Right ventricle myocardium inferior (tissue), 1 donor: ENCODE results near the gene YJEFN3. TPM values are rescaled to one million over a fixed set of nuclear protein-coding genes. Genes with fewer than 3 reads are reported as not detected.

ENCODE experiments used
- ATAC-seq: fragments of 200-7000 bp; cut with Tn5 transposase; one replicate; pipeline ENCODE4 v1.9.1; 2020; ENCODE audit warnings: mild to moderate bottlenecking, moderate library complexity
- DNase-seq: peaks from one replicate; pipeline ENCODE4 v3.0.0; 2021; ENCODE audit errors: missing footprints
- intact Hi-C: fragments of 100-400 bp; cut with DNase I; formaldehyde crosslinking; loops from one replicate; pipeline ENCODE4 v1.11.0; 2022
- total RNA-seq: library from RNA; stranded (reverse); fragmentation: NEBNext Ultra II Directional; extraction: Animal tissue kit (Norgen Biotek cat#: 25700); gene quantifications from one replicate; pipeline ENCODE4 v1.2.1, GENCODE V29; 2021
- donor health status: DM: no; HTN: yes; CAD: no; lungs with severe emphysema.

YJEFN3 gene
- total RNA-seq, 1 donor from 2014 or later = 6.5 TPM

DNA sequence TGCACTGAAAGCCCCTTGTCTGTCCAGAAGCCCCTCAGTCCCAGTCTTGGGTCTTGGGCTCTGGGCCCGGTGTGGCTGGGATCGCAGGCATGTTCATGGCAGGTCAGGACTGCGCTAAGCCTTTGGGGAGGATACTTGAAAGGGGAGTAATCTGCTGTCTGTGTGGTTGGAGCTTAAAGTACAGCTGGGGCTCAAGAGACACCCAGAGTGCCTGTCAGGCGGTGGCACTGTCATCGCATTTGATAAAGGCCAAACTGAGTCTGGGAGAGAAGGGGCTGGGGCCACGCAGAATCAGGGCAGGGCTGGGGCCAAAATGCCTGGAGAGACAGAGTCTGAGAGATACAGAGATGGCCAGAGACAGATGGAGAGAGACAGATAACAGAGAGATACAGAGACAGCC lies 5.1 kb downstream of the YJEFN3 start:
- DNase-seq (no peak), ATAC-seq (no peak)
- intact Hi-C loops = loop anchor here (2.0 kb wide), 3 partner anchors 13 to 425 kb away; partner anchors contain the start of gene GMIP

DNA sequence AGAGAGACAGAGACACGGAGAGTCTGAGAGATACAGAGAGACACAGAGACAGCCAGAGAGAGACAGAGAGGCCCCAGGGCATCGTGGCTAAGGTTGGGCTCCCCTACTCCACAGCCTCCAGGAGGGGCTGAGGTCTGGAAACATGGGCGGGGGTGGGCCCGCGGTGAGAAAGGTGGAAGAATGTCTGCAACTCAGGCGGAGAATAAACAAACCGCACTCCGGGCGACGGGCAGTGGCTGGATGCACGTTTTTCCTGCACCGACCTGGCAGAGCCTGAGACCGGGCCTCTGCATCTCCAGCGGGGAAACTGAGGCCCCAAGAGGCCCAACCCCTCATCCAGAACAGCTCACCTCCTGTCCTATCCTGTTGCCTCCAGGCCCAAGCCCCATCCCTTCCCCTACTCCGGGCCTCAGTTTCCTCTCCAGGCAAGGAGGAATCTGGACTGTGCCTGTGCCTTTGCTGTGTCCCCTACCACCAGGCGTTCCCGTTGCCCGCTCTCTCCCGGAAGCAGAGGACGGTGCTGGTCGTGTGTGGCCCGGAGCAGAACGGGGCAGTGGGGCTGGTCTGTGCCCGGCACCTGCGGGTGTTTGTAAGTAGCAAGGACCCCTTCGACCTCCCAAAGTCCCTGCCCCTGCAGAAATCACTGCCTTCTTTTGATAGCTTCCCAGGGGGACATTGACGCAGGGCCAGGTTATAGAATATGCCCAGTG lies 6.0 kb downstream of the YJEFN3 start:
- ATAC-seq = no peak
- intact Hi-C loops = no loop called here
- no peak for DNase-seq

DNA sequence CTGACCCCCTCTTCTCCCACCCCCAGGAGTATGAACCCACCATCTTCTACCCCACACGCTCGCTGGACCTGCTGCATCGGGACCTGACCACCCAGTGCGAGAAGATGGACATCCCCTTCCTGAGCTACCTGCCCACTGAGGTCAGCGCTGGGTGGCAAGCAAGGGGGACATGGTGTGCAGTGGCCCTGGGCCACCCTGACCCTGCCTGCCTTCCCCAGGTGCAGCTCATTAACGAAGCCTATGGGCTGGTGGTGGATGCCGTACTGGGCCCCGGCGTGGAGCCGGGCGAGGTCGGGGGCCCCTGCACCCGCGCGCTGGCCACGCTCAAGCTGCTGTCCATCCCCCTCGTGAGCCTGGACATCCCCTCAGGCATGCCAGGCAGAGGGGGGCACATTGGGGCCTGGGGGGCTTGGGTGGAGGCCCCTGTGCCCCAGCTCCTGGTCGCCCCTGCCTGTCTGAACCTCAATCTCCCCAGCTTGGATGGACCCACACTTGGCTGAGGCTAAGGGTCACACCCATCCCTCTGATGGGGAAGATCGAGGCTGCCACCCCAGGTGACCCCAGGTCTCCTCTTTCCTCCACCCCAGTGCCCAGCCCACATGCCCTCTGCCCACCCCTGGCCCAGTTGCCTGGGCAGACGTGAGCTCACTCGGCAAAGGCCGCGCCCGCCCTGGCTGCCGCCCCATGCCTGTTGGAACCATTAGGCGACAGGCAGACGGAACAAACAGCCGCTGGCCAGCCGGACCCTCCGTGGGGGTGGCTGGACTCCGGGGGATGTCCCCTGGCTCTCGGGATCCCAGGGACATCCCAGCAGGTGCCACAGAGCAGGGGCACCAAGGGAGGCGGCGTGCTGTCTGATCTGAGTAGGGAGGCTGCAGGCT lies 6.8 kb downstream of the YJEFN3 start:
- ATAC-seq = no peak
- DNase-seq = no peak
- intact Hi-C loops = no loop called here

DNA sequence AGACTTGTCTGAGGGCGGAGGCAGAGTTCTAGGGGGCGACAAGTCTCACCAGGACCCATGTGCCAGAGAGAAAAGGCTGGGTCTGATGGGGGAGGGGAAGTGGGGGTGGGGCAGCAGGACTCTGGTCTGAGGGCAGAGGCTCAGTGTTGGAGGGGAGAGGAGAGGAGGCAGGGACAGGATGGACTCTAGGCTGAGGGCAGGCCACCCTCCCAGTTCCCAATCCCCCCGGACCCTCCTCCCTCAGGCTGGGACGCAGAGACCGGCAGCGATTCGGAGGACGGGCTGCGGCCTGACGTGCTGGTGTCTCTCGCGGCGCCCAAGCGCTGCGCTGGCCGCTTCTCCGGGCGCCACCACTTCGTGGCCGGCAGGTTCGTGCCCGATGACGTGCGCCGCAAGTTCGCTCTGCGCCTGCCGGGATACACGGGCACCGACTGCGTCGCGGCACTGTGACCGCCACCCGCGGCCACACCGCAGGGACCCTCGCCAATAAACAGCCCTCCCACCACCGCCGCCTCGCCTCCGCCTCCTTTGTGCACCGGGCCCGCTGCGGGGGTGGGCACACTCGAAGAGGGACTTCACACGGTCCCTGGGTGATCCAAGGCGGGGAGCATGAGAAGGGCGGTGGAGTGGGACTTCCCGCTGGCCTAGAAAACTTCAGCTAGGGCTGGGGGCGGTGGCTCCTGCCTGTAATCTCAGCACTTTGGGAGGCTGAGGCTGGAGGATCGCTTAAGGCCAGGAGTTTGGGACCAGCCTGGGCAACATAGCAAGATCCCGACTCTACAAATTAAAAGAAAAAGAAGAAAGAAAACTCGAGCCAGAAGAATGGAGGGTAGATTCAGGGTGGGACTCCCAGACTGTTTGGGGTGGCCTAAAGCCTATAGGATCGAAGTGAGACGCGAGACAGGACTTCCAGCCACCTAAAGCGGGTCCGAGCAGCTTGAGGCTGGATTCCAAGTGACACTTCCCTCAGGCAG lies 8.7 kb downstream of the YJEFN3 start:
- no peak for DNase-seq
- intact Hi-C loops = no loop called here
- no peak for ATAC-seq

DNA sequence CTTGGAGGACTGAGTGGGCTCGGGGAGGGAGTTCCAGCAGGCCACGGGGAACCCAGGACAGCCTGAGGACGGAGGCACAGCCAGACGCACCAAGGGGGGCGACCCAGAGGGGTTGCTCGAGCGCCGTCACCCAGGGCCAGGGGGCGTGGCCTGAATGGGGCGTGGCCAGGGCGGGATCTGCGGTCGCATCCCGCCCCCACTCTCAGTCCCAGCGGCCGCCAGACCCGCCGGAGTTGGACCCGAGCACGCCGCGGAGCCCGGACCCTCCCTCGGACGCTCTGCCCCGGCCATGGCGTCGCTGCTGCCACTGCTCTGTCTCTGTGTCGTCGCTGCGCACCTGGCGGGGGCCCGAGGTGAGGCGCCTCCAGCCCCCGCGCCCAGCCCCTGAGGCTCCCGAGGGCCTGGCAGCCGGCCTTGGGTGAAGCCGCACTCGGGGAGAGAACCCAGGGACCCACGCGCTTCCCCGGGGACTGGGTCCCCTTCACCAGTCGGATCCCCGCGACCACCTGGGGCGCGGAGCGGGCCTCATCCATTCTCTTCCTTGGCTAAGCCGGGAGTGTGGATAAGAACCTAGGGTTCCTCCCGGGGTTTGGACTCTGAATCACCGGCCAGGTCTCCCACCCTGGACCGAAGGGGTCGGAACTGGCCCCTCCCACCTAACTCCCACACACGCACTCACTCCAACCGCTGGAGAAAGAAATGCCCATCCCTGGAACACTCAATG lies 9.5 kb downstream of the YJEFN3 start, which contains the start of gene CILP2:
Gene CILP2, plus strand, starts transcription at position 205 of the 724 bp plus-strand sequence. Its CDS starts 85 bp downstream, at position 290.
- ATAC-seq (peak; percentile 35), DNase-seq (no peak)
- intact Hi-C loops = no loop called here

DNA sequence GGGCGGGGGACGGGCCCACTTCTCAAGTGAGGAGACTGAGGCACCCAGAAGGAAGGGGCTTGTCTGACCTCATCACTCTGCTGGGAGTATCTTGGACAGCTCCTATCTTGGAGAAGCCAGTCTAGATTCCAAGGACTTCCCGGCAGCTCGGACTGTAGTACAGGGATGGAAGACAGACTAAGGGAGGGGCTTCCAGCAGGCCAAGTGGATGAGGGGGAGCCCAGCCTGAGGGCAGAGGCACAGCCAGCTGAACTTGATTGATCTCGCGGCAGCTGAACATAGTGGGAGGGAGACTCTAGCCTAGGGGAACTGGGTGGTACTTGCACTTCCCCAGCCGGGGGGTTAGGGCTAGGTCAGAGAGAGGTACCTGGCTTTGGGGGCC lies 10.1 kb downstream of the YJEFN3 start:
- no peak for ATAC-seq
- DNase-seq = no peak
- intact Hi-C loops = no loop called here

DNA sequence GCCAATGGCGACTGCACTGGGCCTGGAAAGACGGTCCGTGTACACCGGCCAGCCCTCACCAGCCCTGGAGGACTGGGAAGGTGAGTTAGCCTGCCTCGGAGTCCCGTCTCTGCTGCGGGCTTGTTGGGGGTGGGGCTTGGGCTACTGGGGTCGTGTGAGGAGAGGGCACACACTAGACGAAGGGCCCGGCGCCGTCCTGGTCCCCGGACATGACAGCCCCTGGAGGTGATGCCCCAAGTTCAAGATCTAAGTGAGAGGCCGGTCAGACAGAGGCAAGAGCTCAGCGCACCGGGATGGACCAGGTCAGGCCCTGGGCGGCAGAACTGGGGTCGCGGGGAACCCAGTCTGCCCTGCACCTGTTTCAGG lies 11.0 kb downstream of the YJEFN3 start:
- ATAC-seq = no peak
- no peak for DNase-seq
- intact Hi-C loops = no loop called here

DNA sequence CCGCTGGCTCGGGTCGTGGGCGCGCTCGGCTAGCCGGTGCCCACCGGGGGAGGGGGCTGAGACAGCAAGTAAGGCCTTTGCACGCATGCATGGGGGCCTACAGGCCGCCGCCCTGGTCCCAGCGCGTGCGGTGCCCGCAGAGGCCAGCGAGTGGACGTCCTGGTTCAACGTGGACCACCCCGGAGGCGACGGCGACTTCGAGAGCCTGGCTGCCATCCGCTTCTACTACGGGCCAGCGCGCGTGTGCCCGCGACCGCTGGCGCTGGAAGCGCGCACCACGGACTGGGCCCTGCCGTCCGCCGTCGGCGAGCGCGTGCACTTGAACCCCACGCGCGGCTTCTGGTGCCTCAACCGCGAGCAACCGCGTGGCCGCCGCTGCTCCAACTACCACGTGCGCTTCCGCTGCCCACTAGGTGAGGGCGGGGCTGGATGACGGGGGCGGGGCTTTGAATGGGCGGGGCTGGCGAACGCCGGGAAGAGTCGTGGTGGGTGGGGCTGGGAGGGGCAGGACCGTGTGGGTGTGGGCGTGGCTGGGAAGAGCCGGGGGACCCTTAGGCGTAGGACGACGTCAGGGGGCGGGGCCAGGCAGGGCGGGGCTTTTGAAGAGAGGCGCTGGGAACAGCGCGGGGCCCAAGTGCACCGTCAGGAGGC lies 11.5 kb downstream of the YJEFN3 start:
- peak; percentile 37 for ATAC-seq
- intact Hi-C loops = no loop called here
- peak; percentile 88 for DNase-seq

DNA sequence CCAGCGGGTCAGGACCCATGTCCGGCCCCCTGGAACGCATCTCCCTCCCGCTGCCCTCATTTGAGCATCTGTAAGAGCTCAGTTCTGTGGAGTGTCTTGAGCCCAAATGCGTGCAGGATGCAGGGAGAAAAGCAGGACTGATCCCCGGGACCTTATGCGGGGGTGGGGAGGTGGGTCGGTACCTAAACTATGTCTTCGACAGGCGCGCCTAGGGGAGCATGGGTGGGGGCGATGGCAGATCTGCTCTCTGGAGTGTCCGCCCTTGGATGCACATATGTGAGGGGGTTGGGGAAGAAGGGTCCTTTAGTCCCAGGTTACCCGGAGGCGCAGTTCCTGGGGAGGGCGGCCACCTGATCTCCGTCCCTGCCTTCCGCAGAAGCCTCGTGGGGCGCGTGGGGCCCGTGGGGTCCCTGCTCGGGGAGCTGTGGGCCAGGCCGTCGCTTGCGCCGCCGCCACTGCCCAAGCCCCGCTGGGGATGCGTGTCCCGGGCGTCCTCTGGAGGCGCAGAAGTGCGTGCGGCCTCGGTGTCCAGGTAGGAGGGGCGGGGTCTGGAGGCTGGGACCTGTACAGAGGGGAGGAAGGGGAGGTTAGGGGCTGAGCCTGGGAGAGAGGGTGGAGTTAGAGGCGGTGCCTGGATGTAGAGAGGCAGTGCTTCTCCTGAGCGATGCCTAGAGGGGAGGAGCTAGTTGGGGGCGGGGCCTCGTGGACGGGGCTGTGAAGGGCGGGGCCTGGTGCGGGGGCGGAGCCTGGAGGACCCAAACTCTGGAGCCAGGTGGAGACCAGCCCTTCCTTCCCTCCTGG lies 12.2 kb downstream of the YJEFN3 start:
- no peak for DNase-seq
- intact Hi-C loops = no loop called here
- ATAC-seq = peak; percentile 23

DNA sequence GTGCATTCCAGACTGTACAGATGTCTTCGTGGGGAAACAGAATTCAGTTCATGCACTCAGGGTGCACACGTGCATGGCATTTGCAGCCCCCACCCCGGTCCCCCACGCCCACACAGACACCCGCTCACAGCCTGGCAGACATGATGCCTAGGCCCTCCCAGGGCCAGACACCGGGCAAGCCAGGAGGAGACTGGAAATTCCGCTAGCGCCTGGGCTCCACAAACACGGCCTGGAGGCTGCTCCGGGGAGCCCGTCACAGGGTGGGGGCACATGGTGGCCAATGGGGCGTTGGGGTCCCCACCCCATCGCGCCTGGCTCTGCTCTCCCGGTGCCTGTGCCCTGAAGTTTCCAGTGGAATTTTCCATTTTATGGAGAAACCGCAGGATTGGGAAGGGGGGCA lies 12.9 kb downstream of the YJEFN3 start:
- ATAC-seq (no peak), DNase-seq (no peak)
- intact Hi-C loops = no loop called here

DNA sequence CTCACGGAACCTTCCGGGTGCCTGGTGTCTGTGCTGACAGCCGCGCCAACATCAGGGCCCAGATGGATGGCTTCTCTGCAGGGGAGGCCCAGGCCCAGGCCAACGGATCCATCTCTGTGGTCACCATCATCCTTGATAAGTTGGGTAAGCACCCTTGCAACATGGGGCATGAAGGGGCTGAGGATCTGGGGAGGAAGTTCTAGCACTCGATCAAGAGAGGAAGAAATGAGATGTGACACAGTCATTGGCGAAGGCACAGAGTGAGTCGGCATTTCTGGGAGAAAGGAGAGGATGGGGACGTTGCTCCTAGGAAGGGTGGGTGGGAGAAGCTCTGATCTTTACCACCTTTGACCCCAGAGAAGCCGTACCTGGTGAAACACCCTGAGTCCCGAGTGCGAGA lies 13.8 kb downstream of the YJEFN3 start:
- no peak for DNase-seq
- ATAC-seq = no peak
- intact Hi-C loops = no loop called here

DNA sequence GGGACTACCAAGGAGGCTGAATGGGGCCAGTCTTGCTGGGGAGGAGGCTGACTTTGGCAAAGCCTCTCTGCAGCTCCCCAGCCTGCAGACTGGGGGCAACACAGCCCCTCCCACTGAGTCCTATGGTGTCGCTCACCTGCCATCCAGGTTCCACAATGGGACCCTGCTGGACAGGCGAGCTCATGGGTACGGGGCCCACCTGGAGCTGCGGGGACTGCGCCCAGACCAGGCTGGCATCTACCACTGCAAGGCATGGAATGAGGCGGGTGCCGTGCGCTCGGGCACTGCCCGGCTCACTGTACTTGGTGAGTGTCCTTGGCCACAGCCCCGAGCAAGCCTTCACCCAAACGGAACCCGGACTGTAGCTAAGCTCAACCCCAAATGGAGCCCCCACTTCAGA lies 14.4 kb downstream of the YJEFN3 start:
- intact Hi-C loops = no loop called here
- ATAC-seq = no peak
- DNase-seq = no peak

DNA sequence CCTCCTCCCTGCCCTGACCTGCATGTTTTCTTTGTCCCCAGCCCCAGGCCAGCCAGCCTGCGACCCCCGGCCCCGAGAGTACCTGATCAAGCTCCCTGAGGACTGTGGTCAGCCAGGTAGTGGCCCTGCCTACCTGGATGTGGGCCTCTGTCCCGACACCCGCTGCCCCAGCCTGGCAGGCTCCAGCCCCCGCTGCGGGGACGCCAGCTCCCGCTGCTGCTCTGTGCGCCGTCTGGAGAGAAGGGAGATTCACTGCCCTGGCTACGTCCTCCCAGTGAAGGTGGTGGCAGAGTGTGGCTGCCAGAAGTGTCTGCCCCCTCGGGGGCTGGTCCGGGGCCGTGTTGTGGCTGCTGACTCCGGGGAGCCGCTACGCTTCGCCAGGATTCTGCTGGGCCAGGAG lies 14.9 kb downstream of the YJEFN3 start:
- ATAC-seq (no peak), DNase-seq (no peak)
- intact Hi-C loops = no loop called here

DNA sequence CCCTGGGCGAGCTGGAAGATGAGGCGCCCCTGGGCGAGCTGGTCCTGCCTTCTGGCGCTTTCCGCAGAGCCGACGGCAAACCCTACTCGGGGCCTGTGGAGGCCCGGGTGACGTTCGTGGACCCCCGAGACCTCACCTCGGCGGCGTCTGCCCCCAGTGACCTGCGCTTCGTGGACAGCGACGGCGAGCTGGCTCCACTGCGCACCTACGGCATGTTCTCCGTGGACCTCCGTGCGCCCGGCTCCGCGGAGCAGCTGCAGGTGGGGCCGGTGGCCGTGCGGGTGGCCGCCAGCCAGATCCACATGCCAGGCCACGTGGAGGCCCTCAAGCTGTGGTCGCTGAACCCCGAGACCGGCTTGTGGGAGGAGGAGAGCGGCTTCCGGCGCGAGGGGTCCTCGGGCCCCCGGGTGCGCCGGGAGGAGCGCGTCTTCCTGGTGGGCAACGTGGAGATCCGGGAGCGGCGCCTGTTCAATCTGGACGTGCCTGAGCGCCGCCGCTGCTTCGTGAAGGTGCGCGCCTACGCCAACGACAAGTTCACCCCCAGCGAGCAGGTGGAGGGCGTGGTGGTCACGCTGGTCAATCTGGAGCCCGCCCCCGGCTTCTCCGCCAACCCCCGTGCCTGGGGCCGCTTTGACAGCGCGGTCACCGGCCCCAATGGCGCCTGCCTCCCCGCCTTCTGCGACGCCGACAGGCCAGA lies 15.7 kb downstream of the YJEFN3 start:
- intact Hi-C loops = no loop called here
- ATAC-seq (no peak), DNase-seq (no peak)

DNA sequence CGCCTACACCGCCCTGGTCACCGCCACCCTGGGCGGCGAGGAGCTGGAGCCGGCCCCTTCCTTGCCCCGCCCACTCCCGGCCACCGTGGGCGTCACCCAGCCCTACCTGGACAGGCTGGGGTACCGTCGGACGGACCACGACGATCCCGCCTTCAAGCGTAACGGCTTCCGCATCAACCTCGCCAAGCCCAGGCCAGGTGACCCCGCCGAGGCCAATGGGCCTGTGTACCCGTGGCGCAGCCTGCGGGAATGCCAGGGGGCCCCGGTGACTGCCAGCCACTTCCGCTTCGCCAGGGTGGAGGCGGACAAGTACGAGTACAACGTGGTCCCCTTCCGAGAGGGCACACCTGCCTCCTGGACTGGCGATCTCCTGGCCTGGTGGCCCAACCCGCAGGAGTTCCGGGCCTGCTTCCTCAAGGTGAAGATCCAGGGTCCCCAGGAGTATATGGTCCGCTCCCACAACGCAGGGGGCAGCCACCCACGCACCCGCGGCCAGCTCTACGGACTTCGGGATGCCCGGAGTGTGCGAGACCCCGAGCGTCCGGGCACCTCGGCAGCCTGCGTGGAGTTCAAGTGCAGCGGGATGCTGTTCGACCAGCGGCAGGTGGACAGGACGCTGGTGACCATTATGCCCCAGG lies 16.4 kb downstream of the YJEFN3 start:
- ATAC-seq = no peak
- intact Hi-C loops = no loop called here
- no peak for DNase-seq

DNA sequence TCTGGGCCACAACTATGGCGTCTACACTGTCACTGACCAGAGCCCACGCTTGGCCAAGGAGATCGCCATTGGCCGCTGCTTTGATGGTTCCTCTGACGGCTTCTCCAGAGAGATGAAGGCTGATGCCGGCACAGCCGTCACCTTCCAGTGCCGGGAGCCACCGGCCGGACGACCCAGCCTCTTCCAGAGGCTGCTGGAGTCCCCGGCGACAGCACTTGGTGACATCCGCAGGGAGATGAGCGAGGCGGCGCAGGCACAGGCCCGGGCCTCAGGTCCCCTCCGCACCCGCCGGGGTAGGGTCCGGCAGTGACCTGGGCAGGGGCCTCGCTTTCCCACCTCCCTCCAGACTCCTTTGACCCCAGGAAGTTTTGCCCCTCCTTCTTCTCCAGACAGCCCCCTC lies 17.0 kb downstream of the YJEFN3 start:
- ATAC-seq (no peak), DNase-seq (no peak)
- intact Hi-C loops = loop anchor here (2.0 kb wide), 1 partner anchor 13 kb away; no protein-coding TSS in a partner anchor
